ENCODE data around the gene CYLD.

DNA sequence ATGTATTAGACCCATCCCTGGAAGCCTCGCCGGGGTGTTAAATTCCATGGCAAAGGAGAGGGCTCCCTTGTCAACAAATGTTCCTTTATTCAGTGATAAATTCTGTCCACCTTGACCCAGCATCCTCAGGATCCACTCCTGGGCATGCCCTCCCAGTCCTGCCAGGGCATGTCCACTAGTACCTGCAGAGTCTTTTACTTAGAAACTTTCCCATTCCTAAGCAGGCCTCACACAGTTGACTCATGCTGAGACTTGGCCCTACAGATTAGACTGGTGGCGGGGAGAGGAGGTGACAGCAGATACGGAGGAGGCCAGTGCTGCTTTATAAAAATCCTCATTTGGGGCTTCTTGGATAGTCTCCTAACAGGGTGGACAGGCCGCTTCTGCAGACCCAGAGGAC lies 88.8 kb downstream of the CYLD start:
- TF ChIP-seq EZH2 (IDR thresholded peaks at IDR 0.05; ENCODE audit: borderline replicate concordance, insufficient read depth, low read depth, low read length, poor library complexity, severe bottlenecking) = no peak
- TF ChIP-seq, protein P1, sequence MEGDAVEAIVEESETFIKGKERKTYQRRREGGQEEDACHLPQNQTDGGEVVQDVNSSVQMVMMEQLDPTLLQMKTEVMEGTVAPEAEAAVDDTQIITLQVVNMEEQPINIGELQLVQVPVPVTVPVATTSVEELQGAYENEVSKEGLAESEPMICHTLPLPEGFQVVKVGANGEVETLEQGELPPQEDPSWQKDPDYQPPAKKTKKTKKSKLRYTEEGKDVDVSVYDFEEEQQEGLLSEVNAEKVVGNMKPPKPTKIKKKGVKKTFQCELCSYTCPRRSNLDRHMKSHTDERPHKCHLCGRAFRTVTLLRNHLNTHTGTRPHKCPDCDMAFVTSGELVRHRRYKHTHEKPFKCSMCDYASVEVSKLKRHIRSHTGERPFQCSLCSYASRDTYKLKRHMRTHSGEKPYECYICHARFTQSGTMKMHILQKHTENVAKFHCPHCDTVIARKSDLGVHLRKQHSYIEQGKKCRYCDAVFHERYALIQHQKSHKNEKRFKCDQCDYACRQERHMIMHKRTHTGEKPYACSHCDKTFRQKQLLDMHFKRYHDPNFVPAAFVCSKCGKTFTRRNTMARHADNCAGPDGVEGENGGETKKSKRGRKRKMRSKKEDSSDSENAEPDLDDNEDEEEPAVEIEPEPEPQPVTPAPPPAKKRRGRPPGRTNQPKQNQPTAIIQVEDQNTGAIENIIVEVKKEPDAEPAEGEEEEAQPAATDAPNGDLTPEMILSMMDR (IDR thresholded peaks at IDR 0.05) = no peak
